Muscle of leg (tissue), 11 donors: Measurements from ENCODE around the gene FHIT. TPM values are rescaled to one million over a fixed set of nuclear protein-coding genes. Genes with fewer than 3 reads are reported as not detected.
"Not testable (repeated sequence)": the region's sequence is repeated elsewhere in the genome, so short reads cannot be mapped to it uniquely, and the experiment has no call there.

Source experiments
- DNase-seq: peaks from one replicate; pipeline ENCODE4 v3.0.0; 2013
- H3K27ac ChIP-seq: one replicate; pipeline ENCODE4 v1.5.1; 2013; ENCODE audit warnings: mild to moderate bottlenecking, low read length, control low read depth
- H3K27me3 ChIP-seq: one replicate; pipeline ENCODE4 v1.6.1; 2013; ENCODE audit warnings: low read length; ENCODE audit not compliant: control insufficient read depth, insufficient read depth
- H3K36me3 ChIP-seq: one replicate; pipeline ENCODE4 v1.6.1; 2013; ENCODE audit warnings: low read length; ENCODE audit not compliant: control insufficient read depth, insufficient read depth
- H3K4me1 ChIP-seq: one replicate; pipeline ENCODE4 v1.6.1; 2013; ENCODE audit warnings: low read length; ENCODE audit not compliant: control insufficient read depth, insufficient read depth
- H3K4me3 ChIP-seq: one replicate; pipeline ENCODE4 v1.5.1; 2013; ENCODE audit warnings: low read length, control low read depth
- H3K9me3 ChIP-seq: replicated peaks from 2 replicates; pipeline ENCODE4 v1.6.1; 2013; ENCODE audit warnings: low read depth, low read length; ENCODE audit not compliant: control insufficient read depth
- WGBS: methylation state at CpG from one replicate; pipeline ENCODE4 v1.1.5; 2013; ENCODE audit warnings: missing lambda C conversion rate; ENCODE audit not compliant: insufficient coverage; 5-methylcytosine and 5-hydroxymethylcytosine counted together
- polyA plus RNA-seq, 8 donors: library from polyadenylated mRNA; unstranded; fragments of 120-200 nt; gene quantifications; one replicate each; pipeline versions ENCODE4 v1.2.1 to v1.2.3, GENCODE V29; 2013; ENCODE audit warnings: inconsistent platforms in 1 of 8, low replicate concordance in 1 of 8; ENCODE audit not compliant: insufficient read length in 8 of 8, insufficient read depth in 1 of 8
- total RNA-seq: library from RNA; stranded (reverse); fragments of 120-200 nt; gene quantifications from one replicate; pipeline ENCODE4 v1.2.4, GENCODE V29; 2013

The FHIT gene
- total and polyA plus RNA-seq, 9 donors = 4.1 to 8.0 (median 5.3) TPM

DNA sequence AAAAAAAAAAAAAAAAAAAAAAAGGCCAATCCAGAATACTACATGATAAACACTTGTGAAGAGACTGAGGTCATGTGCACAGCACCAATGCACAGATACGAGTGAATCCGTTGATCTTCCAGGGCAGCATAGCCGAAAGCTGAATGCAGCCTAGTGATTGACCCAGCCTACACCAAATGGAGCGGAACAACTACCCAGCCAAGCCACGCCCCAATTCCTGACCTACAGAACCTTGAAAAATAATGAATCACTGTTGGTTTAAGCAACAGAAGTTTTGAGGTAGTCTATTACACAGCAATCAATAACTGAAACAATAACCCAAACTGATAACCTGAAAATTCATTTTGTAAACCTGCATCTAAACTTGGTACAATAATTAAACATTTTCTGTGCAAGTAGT, 361.0 kb downstream of the FHIT start:
- no peaks in the 10 kb centered on the region for H3K36me3 ChIP-seq
- 100% methylated on average over 1 of the region's 5 CpGs for WGBS
- no peaks in the 10 kb centered on the region for H3K9me3 ChIP-seq
- H3K27me3 ChIP-seq = no peaks in the 10 kb centered on the region
- H3K4me1 ChIP-seq = no peaks in the 10 kb centered on the region
- H3K27ac ChIP-seq = no peak overlapping the region
- DNase-seq = no peak
- no peak overlapping the region for H3K4me3 ChIP-seq

GRCh38 chr3:60888952-60889351, 362.3 kb downstream of the FHIT start:
- not testable (repeated sequence) for DNase-seq, H3K27ac ChIP-seq, H3K4me3 ChIP-seq, H3K36me3 ChIP-seq, H3K9me3 ChIP-seq, H3K27me3 ChIP-seq, H3K4me1 ChIP-seq
- WGBS = 94% methylated on average over 7 of the region's 10 CpGs

DNA sequence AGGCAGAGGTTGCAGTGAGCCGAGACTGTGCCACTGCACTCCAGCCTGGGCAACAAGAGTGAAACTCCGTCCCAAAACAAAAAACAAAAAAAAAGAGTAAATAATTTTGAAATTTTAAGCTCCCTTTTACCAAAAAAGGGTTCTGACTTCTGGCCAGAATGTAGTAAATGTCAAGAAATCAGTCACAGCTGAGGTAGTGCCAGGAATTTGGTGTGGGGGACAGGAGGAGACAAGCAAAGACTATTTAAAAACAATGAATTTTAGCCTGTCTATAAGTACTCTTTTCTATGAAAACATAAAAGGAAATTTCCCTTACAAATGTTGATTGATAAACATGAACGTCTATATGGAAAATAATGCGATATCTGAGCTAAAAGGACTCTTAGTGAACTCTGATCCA, 363.7 kb downstream of the FHIT start:
- Histone ChIP-seq H3K27ac (no peak overlapping the region), H3K4me3 (no peak overlapping the region), H3K27me3 (no peaks in the 10 kb centered on the region), H3K9me3 (peaks cover 4% of the 10 kb centered on the region), H3K36me3 (no peaks in the 10 kb centered on the region), H3K4me1 (no peaks in the 10 kb centered on the region)
- WGBS = no CpG with 5 or more reads among the region's 4 CpGs
- DNase-seq = no peak

- Histone ChIP-seq H3K27me3 (no peaks in the 10 kb centered on the region), H3K4me1 (no peaks in the 10 kb centered on the region), H3K4me3 (no peak overlapping the region), H3K27ac (no peak overlapping the region), H3K36me3 (no peaks in the 10 kb centered on the region), H3K9me3 (peaks cover 4% of the 10 kb centered on the region)
- DNase-seq = no peak
- WGBS = no CpG with 5 or more reads among the region's 1 CpG
Observed at GRCh38 chr3:60886518-60886917, 364.7 kb downstream of the FHIT start.

DNA sequence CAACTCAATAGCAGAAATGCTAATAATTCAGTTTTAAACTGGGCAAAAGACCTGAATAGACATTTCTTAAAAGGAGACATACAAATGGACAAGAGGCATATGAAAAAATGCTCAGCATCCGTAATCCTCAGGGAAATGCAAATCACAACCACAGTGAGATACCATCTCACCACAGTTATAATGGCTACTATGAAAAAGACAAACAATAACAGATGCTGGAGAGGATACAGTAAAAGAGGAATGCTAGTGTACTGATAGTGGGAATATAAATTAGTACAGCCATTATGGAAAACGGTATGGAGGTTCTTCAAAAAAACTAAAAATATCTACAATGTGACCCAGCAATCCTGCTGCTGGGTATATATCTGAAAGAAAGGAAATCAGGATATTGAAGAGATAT, 367.2 kb downstream of the FHIT start:
- no peak for DNase-seq
- Histone ChIP-seq H3K27me3 (no peaks in the 10 kb centered on the region), H3K4me3 (no peak overlapping the region), H3K27ac (no peak overlapping the region), H3K4me1 (no peaks in the 10 kb centered on the region), H3K9me3 (peaks cover 11% of the 10 kb centered on the region), H3K36me3 (no peaks in the 10 kb centered on the region)
- WGBS = no CpG with 5 or more reads among the region's 2 CpGs

GRCh38 chr3:60877188-60877587, 374.1 kb downstream of the FHIT start:
- Histone ChIP-seq H3K9me3 (peaks cover 7% of the 10 kb centered on the region), H3K4me1 (no peaks in the 10 kb centered on the region), H3K4me3 (no peak overlapping the region), H3K36me3 (no peaks in the 10 kb centered on the region), H3K27me3 (no peaks in the 10 kb centered on the region), H3K27ac (no peak overlapping the region)
- DNase-seq = no peak
- no CpG with 5 or more reads among the region's 1 CpG for WGBS

- no peak overlapping the region for H3K4me3 ChIP-seq
- H3K4me1 ChIP-seq = no peaks in the 10 kb centered on the region
- H3K9me3 ChIP-seq = no peaks in the 10 kb centered on the region
- H3K27ac ChIP-seq = no peak overlapping the region
- WGBS = 100% methylated on average over 2 of the region's 3 CpGs
- H3K27me3 ChIP-seq = no peaks in the 10 kb centered on the region
- H3K36me3 ChIP-seq = no peaks in the 10 kb centered on the region
- no peak for DNase-seq
Observed at GRCh38 chr3:60870396-60870795, 380.9 kb downstream of the FHIT start.

DNA sequence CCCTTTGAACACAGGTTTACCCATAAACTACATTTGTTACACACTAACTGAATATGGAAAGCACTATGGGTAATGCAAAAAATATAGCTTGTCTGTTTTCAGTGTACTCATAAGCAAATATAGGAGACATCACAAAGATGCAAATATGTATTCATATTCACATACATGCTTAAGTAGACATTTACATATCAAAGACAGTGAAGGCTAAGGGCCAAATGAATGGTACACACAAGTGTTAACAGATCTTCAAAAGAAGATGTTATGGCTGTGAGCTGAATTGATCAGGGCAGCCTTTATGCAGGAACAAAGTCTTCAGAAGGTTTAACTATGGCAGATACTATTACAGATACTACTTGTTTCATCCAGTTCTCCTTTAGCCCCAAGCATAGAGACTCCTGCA, 384.1 kb downstream of the FHIT start:
- no peak overlapping the region for H3K27ac ChIP-seq
- no peaks in the 10 kb centered on the region for H3K36me3 ChIP-seq
- H3K27me3 ChIP-seq = no peaks in the 10 kb centered on the region
- no peak overlapping the region for H3K4me3 ChIP-seq
- no peak for DNase-seq
- H3K4me1 ChIP-seq = no peaks in the 10 kb centered on the region
- no peaks in the 10 kb centered on the region for H3K9me3 ChIP-seq

- Histone ChIP-seq H3K9me3 (peaks cover 4% of the 10 kb centered on the region), H3K4me3 (no peak overlapping the region), H3K4me1 (no peaks in the 10 kb centered on the region), H3K27me3 (no peaks in the 10 kb centered on the region), H3K36me3 (no peaks in the 10 kb centered on the region), H3K27ac (no peak overlapping the region)
- 91% methylated on average over 4 of the region's 4 CpGs for WGBS
- DNase-seq = no peak
Observed at GRCh38 chr3:60856257-60857046, 394.8 kb downstream of the FHIT start.

- H3K27ac ChIP-seq = no peak overlapping the region
Observed at GRCh38 chr3:60855250-60855649, 396.0 kb downstream of the FHIT start.

DNA sequence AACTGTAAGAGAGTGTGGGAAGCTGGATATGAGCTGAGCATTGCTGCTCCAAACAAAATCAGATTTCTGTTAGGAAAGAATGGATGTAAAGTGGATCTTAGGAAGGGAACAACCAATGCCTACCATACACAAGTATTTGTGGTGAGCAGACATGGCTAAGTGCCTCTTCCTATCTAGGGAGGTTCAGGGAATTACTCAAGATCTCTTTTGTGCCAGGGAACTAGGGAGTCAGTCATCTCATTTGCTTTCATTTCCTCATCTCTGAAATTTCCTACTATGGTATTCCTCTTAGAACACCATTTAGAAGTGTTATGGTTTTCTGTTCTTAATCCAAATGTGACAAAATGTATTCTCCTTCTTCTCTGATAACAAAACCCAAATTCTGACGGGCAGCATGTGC, 396.5 kb downstream of the FHIT start:
- peaks cover 2% of the 10 kb centered on the region for H3K9me3 ChIP-seq
- H3K4me1 ChIP-seq = no peaks in the 10 kb centered on the region
- no peak overlapping the region for H3K27ac ChIP-seq
- DNase-seq = no peak
- H3K27me3 ChIP-seq = no peaks in the 10 kb centered on the region
- no peaks in the 10 kb centered on the region for H3K36me3 ChIP-seq
- no CpG with 5 or more reads among the region's 1 CpG for WGBS
- no peak overlapping the region for H3K4me3 ChIP-seq

More at GRCh38 chr3:60855250-60855649, 396.0 kb downstream of the FHIT start:
- Histone ChIP-seq H3K9me3 (peaks cover 2% of the 10 kb centered on the region), H3K4me1 (no peaks in the 10 kb centered on the region), H3K27me3 (no peaks in the 10 kb centered on the region), H3K4me3 (no peak overlapping the region), H3K36me3 (no peaks in the 10 kb centered on the region)
- WGBS = no CpG with 5 or more reads among the region's 2 CpGs
- no peak for DNase-seq
